ENCODE data around the gene C1QTNF2. TPM values are rescaled to one million over a fixed set of nuclear protein-coding genes. Genes with fewer than 3 reads are reported as not detected.

The C1QTNF2 gene
- total and polyA plus RNA-seq, 9 donors = 0.25 to 3.7 (median 1.1) TPM; not detected in 1

DNA sequence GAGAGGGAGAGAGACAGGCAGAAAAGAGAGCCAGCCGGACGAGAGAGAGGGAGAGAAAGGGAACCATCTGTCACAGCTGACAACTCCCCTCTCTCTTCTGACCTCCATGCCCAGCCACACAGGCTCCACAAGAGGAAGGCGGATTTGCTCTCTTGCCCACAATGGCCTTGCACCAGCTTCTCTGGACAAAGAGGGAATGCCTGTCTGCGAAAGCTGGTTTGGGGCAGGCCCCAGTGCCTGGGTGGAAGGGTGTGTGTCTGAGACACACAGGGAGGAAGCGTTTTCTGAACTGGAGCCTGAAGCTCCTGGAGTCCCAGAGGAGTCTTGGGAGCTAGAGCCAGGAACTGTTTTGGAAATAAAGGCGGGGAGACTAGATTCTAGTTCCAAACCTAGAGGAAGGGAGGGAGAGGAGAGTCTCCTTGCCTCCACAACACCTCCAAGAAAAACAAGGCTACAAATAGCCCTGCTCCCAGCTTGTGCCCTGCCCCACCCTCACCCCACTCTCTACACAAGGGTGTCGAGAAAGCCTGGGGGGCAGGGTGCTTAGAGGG lies 12.5 kb downstream of the C1QTNF2 start:
- no peaks in the 10 kb centered on the region for H3K36me3 ChIP-seq
- intact Hi-C loops (cut with DNase I) = no loop called here
- H3K4me1 ChIP-seq (ENCODE audit: insufficient read depth) = no peaks in the 10 kb centered on the region
- WGBS, 3 donors = 10 to 14% (median 12%) methylated on average over 7 of the region's 7 CpGs
- H3K27ac ChIP-seq = peak overlapping the region; percentile 44 to 75
- peak in 3 of 5 donors; percentile 47 to 55 (median 50) for DNase-seq
- no peaks in the 10 kb centered on the region for H3K27me3 ChIP-seq
- no peaks in the 10 kb centered on the region for H3K9me3 ChIP-seq
- TF ChIP-seq, protein P1, sequence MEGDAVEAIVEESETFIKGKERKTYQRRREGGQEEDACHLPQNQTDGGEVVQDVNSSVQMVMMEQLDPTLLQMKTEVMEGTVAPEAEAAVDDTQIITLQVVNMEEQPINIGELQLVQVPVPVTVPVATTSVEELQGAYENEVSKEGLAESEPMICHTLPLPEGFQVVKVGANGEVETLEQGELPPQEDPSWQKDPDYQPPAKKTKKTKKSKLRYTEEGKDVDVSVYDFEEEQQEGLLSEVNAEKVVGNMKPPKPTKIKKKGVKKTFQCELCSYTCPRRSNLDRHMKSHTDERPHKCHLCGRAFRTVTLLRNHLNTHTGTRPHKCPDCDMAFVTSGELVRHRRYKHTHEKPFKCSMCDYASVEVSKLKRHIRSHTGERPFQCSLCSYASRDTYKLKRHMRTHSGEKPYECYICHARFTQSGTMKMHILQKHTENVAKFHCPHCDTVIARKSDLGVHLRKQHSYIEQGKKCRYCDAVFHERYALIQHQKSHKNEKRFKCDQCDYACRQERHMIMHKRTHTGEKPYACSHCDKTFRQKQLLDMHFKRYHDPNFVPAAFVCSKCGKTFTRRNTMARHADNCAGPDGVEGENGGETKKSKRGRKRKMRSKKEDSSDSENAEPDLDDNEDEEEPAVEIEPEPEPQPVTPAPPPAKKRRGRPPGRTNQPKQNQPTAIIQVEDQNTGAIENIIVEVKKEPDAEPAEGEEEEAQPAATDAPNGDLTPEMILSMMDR (IDR thresholded peaks at IDR 0.05) = no peak
- TF ChIP-seq POLR2A (IDR thresholded peaks at IDR 0.05) = no peak
- TF ChIP-seq EP300 (IDR thresholded peaks at IDR 0.05) = no peak
- no peak overlapping the region for H3K4me3 ChIP-seq

DNA sequence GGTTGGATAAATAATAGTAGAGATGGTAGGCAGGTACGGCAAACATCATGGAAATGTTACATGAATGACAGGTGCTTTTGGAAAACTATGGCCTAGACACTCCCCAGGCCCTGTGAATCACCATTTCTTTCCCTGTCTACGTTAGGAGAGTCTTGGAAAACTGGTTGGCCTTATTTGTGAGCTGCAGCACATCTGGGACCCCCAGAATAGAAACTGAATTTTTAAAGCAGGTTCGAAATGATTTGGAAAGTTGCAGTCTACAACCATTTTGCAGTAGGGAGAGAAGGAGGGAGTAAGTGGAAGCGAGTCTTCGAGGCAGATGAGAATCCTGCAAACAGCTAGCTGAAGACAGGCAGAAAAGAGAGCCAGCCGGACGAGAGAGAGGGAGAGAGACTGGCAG lies 13.0 kb downstream of the C1QTNF2 start:
- no peak for TF ChIP-seq EP300 (IDR thresholded peaks at IDR 0.05)
- TF ChIP-seq, protein P1 (IDR thresholded peaks at IDR 0.05) = no peak
- TF ChIP-seq POLR2A (IDR thresholded peaks at IDR 0.05) = no peak
- H3K4me3 ChIP-seq = no peak overlapping the region
- H3K9me3 ChIP-seq = no peaks in the 10 kb centered on the region
- no peaks in the 10 kb centered on the region for H3K27me3 ChIP-seq
- DNase-seq = no peak
- H3K27ac ChIP-seq = peak overlapping the region in 1 of 2 donors; percentile 75
- 23 to 28% (median 27%) methylated on average over 7 of the region's 7 CpGs for WGBS, 3 donors
- intact Hi-C loops (cut with DNase I) = no loop called here
- no peaks in the 10 kb centered on the region for H3K36me3 ChIP-seq
- H3K4me1 ChIP-seq (ENCODE audit: insufficient read depth) = no peaks in the 10 kb centered on the region

DNA sequence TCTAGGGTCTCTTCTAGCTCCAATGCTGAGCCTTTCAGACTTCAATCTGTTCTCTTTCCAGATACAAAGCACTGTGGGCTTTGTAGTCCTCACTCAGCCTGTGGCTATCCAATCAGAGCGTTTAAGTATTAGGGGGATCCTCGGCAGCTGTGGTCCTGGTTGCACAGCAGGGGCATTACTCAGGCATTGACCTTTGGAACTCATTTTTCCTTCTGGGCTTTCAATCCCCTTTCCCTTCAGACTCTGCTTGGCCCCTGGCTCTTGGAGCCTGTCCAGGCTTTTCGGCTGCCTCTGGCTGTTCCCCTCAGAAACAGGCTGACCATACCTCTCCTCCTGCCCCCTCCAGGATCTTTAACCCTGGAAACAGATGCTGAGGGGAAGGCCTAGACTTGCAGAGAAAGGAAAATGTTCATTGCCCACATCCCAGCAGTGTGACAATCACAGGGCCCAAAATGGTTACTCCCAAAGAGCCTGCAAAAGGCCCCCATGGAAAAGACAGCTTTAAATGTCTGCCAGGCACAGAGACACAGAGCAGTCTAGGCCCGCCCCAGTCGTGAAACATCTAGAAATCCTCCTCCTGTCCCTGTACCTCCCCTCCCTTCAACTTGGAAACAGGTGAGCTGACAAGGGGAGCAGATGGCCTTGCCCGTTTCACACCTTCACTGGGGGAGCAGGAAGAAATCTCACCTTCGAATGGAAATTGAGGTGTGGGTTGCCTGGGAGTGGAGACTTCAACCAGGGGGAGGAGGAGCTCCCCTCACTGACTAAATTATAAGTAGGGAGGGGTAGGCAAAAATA lies 13.7 kb downstream of the C1QTNF2 start:
- WGBS, 3 donors = 46 to 65% (median 57%) methylated on average over 7 of the region's 7 CpGs

DNA sequence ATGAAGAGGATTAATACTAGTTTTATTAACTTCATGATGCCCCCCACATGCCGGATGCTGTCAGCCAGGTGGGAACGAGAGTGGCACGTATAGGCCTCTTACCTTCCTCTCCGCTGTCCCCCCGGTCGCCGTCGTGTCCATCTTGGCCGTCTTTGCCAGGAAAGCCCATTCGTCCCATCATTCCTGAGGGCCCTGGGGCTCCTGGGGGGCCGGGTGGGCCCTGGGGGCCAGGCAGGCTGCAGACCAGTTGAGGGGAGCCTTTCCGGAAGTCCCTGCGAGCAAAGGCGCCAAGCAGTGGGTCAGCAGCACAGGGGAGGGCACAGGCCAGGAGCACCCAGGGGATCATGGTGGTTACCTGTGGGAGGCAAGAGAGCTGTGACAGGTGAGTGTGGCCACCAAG lies 15.8 kb downstream of the C1QTNF2 start:
- Histone ChIP-seq H3K9me3 (no peaks in the 10 kb centered on the region), H3K36me3 (no peaks in the 10 kb centered on the region), H3K27me3 (no peaks in the 10 kb centered on the region), H3K27ac (no peak overlapping the region), H3K4me1 (ENCODE audit: insufficient read depth) (no peaks in the 10 kb centered on the region), H3K4me3 (no peak overlapping the region)
- 93 to 95% (median 94%) methylated on average over 14 of the region's 14 CpGs for WGBS, 3 donors
- TF ChIP-seq POLR2A (IDR thresholded peaks at IDR 0.05) (no peak), EP300 (IDR thresholded peaks at IDR 0.05) (no peak)
- TF ChIP-seq, protein P1 (IDR thresholded peaks at IDR 0.05) = no peak
- intact Hi-C loops (cut with DNase I) = no loop called here
- DNase-seq = no peak

More for the DNA sequence above, 13.7 kb downstream of the C1QTNF2 start:
- intact Hi-C loops (cut with DNase I) = no loop called here
- H3K27ac ChIP-seq = peak overlapping the region; percentile 5 to 75
- H3K27me3 ChIP-seq = no peaks in the 10 kb centered on the region
- H3K9me3 ChIP-seq = no peaks in the 10 kb centered on the region
- DNase-seq = peak in 1 of 5 donors; percentile 51
- TF ChIP-seq, protein P1 (IDR thresholded peaks at IDR 0.05) = no peak
- TF ChIP-seq EP300 (IDR thresholded peaks at IDR 0.05) (no peak), POLR2A (IDR thresholded peaks at IDR 0.05) (no peak)
- no peaks in the 10 kb centered on the region for H3K36me3 ChIP-seq
- no peaks in the 10 kb centered on the region for H3K4me1 ChIP-seq (ENCODE audit: insufficient read depth)
- H3K4me3 ChIP-seq = no peak overlapping the region
